SK-N-SH (cell line): ENCODE data around the gene NCS1. TPM values are rescaled to one million over a fixed set of nuclear protein-coding genes. Genes with fewer than 3 reads are reported as not detected.
A peak's percentile ranks its signal among the peaks of the same experiment; 100 is the strongest.

Source experiments
- CTCF ChIA-PET: fragments of 300-600, 350-600 bp; formaldehyde crosslinking; extraction: SDS; loops from one replicate; lab custom pipeline; 2021; lab: Yijun Ruan, JAX
- POLR2A ChIA-PET: fragments of 350-600 bp; sonication (Branson Sonifier 250); formaldehyde crosslinking; extraction: SDS; loops from one replicate; lab custom pipeline; 2020; ENCODE audit warnings: antibody characterized with exemption, inconsistent platforms; lab: Yijun Ruan, JAX
- DNase-seq: peaks from one replicate; pipeline ENCODE4 v3.0.0; 2012
- H2AFZ ChIP-seq: fragments of 200-600 bp; sonication (generic); 2 replicates; pipeline ENCODE4 v1.8.1; 2016; ENCODE audit warnings: antibody characterized with exemption, mild to moderate bottlenecking, low read depth
- H3F3A ChIP-seq: fragments of 200-600 bp; sonication (generic); replicated peaks from 2 replicates; pipeline ENCODE3; 2016; ENCODE audit warnings: antibody characterized with exemption, mild to moderate bottlenecking; ENCODE audit not compliant: insufficient read depth
- H3K27ac ChIP-seq, 2 experiments: fragments of 200-500 bp in 1 of 2; fragments of 200-600 bp in 1 of 2; sonication (Bioruptor generic) in 1 of 2; sonication (generic), shearing (Covaris generic) in 1 of 2; 2 replicates each; pipeline versions ENCODE4 v1.5.1 to v1.6.1; 2014 to 2016; ENCODE audit warnings: low read depth in 2 of 2, inconsistent platforms in 1 of 2, low read length in 1 of 2, mild to moderate bottlenecking in 1 of 2, mixed read lengths in 1 of 2
- H3K27me3 ChIP-seq: fragments of 200-600 bp; sonication (generic), shearing (Covaris generic); 2 replicates; pipeline ENCODE4 v1.6.1; 2016; ENCODE audit warnings: mixed run types; ENCODE audit not compliant: insufficient read depth
- H3K36me3 ChIP-seq, 2 experiments: fragments of 200-500 bp in 1 of 2; fragments of 200-600 bp in 1 of 2; sonication (Bioruptor generic) in 1 of 2; sonication (generic) in 1 of 2; replicated peaks in 1 of 2; 2 replicates each; pipeline versions ENCODE3 to v1.5.1; 2014 to 2016; ENCODE audit warnings: low read length in 1 of 2, mild to moderate bottlenecking in 1 of 2; ENCODE audit not compliant: insufficient read depth in 2 of 2, control insufficient read depth in 1 of 2
- H3K4me1 ChIP-seq, 2 experiments: fragments of 200-500 bp in 1 of 2; fragments of 200-600 bp in 1 of 2; sonication (Bioruptor generic) in 1 of 2; sonication (generic), shearing (Covaris generic) in 1 of 2; 2 replicates each; pipeline versions ENCODE4 v1.5.1 to v1.6.1; 2014 to 2016; ENCODE audit warnings: low read depth in 1 of 2, low read length in 1 of 2, mixed run types in 1 of 2; ENCODE audit not compliant: insufficient read depth in 2 of 2, control insufficient read depth in 1 of 2
- H3K4me2 ChIP-seq: fragments of 200-600 bp; sonication (generic), shearing (Covaris generic); 2 replicates; pipeline ENCODE4 v1.6.1; 2017; ENCODE audit warnings: mixed run types
- H3K4me3 ChIP-seq, 2 experiments: fragments of 200-500 bp in 1 of 2; fragments of 200-600 bp in 1 of 2; sonication (Bioruptor generic) in 1 of 2; sonication (generic), shearing (Covaris generic) in 1 of 2; 2 replicates each; pipeline versions ENCODE4 v1.5.1 to v1.8.1; 2014 to 2016; ENCODE audit warnings: low read depth in 2 of 2, inconsistent platforms in 1 of 2, low read length in 1 of 2, mild to moderate bottlenecking in 1 of 2, mixed read lengths in 1 of 2, moderate library complexity in 1 of 2
- H3K79me2 ChIP-seq: fragments of 200-600 bp; sonication (generic); 2 replicates; pipeline ENCODE4 v1.8.1; 2017; ENCODE audit warnings: mild to moderate bottlenecking; ENCODE audit not compliant: insufficient read depth
- H3K9ac ChIP-seq: fragments of 200-600 bp; sonication (generic); 2 replicates; pipeline ENCODE4 v1.6.1; 2017; ENCODE audit warnings: mixed run types
- H3K9me2 ChIP-seq: fragments of 200-600 bp; sonication (generic); 2 replicates; pipeline ENCODE4 v1.6.1; 2017; ENCODE audit warnings: mixed run types
- H3K9me3 ChIP-seq: fragments of 200-600 bp; sonication (generic); 2 replicates; pipeline ENCODE4 v1.6.1; 2017; ENCODE audit warnings: mixed run types, mild to moderate bottlenecking, moderate library complexity
- H4K20me1 ChIP-seq: fragments of 200-600 bp; sonication (generic); 2 replicates; pipeline ENCODE4 v1.6.1; 2017; ENCODE audit warnings: mild to moderate bottlenecking, mixed run types; ENCODE audit not compliant: insufficient read depth
- EZH2phosphoT487 ChIP-seq: fragments of 200-600 bp; sonication (generic); IDR thresholded peaks from 2 replicates; pipeline ENCODE4 v1.6.1; 2017; ENCODE audit warnings: low read depth, mixed run types, mild to moderate bottlenecking, antibody characterized with exemption, moderate library complexity, borderline replicate concordance
- FOXM1 ChIP-seq: IDR thresholded peaks from 2 replicates; pipeline ENCODE4 v1.4.0; 2012; ENCODE audit warnings: low read depth, mild to moderate bottlenecking
- GATA2 ChIP-seq: sonication (generic); formaldehyde crosslinking; IDR thresholded peaks from 2 replicates; pipeline ENCODE4 v1.5.0; 2020; ENCODE audit warnings: mild to moderate bottlenecking, missing genetic modification reagents
- JUND ChIP-seq: IDR thresholded peaks from 2 replicates; pipeline ENCODE4 v1.4.0; 2012
- NFIC ChIP-seq: IDR thresholded peaks from 2 replicates; pipeline ENCODE4 v1.4.0; 2012; ENCODE audit warnings: borderline replicate concordance
- POLR2AphosphoS5 ChIP-seq: IDR thresholded peaks from 2 replicates; pipeline ENCODE4 v1.6.1; 2012; ENCODE audit warnings: low read depth, low read length
- SIN3A ChIP-seq: IDR thresholded peaks from 2 replicates; pipeline ENCODE4 v1.6.1; 2012; ENCODE audit warnings: low read depth, mild to moderate bottlenecking, low read length, moderate library complexity, borderline replicate concordance
- TAF1 ChIP-seq: IDR thresholded peaks from 2 replicates; pipeline ENCODE4 v1.6.1; 2012; ENCODE audit warnings: low read depth, mild to moderate bottlenecking, low read length, moderate library complexity, borderline replicate concordance
- YY1 ChIP-seq: IDR thresholded peaks from 2 replicates; pipeline ENCODE4 v1.4.0; 2012; ENCODE audit warnings: low read depth, mild to moderate bottlenecking
- WGBS: methylation state at CpG from one replicate; pipeline ENCODE4 v1.1.6; 2017; ENCODE audit warnings: low lambda C conversion rate; 5-methylcytosine and 5-hydroxymethylcytosine counted together
- polyA plus RNA-seq, 3 experiments: library from polyadenylated mRNA; depleted of rRNA; stranded (reverse); fragments of >200 nt; gene quantifications; 2 replicates each; pipeline ENCODE4 v1.2.3, GENCODE V29; 2012
- TF ChIP-seq, protein P1 (sequence below): IDR thresholded peaks from 2 replicates; pipeline ENCODE4 v1.4.0; 2012; ENCODE audit warnings: low read depth, borderline replicate concordance
- TF ChIP-seq, protein P2 (sequence below): IDR thresholded peaks from 2 replicates; pipeline ENCODE4 v1.6.1; 2012; ENCODE audit warnings: mild to moderate bottlenecking, low read depth, low read length, moderate library complexity
- TF ChIP-seq, protein P3 (sequence below): IDR thresholded peaks from 2 replicates; pipeline ENCODE4; 2012
- TF ChIP-seq, protein P4 (sequence below): fragments of 150-350 bp; IDR thresholded peaks from 2 replicates; pipeline ENCODE4 v1.6.1; 2016; ENCODE audit warnings: mild to moderate bottlenecking, low read depth, low read length

The NCS1 gene
- polyA plus RNA-seq, 1 of the 3 experiments (the other 2 are of a cell fraction) = 40.6 TPM

DNA sequence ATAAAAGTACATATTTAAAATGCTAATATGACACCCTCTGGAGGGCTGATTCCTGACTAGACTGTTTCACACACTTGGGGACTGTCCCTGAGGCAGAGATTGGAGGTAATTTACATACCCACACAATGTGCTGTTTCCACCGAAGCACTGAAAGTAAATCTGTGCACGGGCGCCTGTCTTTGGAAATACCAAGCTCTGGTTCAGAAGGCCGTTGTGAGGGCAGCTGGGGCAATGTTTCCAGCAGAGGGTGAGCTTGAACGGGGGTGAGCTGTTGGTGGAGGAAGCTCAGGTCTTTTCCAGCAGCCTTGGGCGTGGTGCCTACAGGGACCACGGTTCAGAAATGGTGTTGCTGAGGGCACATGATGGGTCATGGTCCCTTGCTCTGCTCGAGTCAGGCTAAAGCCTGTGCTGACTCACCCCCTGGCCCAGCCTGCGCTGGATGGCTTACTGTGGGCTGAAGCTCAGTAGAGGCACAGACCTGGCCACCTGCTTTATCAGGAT lies 67.6 kb downstream of the NCS1 start:
- no peak for TF ChIP-seq TAF1
- no peak for TF ChIP-seq NFIC
- TF ChIP-seq JUND = no peak
- no peak for TF ChIP-seq FOXM1
- TF ChIP-seq, protein P1, sequence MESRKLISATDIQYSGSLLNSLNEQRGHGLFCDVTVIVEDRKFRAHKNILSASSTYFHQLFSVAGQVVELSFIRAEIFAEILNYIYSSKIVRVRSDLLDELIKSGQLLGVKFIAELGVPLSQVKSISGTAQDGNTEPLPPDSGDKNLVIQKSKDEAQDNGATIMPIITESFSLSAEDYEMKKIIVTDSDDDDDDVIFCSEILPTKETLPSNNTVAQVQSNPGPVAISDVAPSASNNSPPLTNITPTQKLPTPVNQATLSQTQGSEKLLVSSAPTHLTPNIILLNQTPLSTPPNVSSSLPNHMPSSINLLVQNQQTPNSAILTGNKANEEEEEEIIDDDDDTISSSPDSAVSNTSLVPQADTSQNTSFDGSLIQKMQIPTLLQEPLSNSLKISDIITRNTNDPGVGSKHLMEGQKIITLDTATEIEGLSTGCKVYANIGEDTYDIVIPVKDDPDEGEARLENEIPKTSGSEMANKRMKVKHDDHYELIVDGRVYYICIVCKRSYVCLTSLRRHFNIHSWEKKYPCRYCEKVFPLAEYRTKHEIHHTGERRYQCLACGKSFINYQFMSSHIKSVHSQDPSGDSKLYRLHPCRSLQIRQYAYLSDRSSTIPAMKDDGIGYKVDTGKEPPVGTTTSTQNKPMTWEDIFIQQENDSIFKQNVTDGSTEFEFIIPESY = no peak
- no peak for TF ChIP-seq EZH2phosphoT487
- TF ChIP-seq POLR2AphosphoS5 = no peak
- no peak for TF ChIP-seq YY1
- Histone ChIP-seq H3K36me3 (peaks cover 0 to 2% of the 10 kb centered on the region in 2 experiments), H2AFZ (no peak overlapping the region), H3K4me3 (no peak overlapping the region), H3K4me2 (no peak overlapping the region), H3K27me3 (no peaks in the 10 kb centered on the region), H3K4me1 (peaks cover 0 to 26% of the 10 kb centered on the region in 2 experiments; a peak in 1 of 4 replicates), H3F3A (no peaks in the 10 kb centered on the region), H3K27ac (no peak overlapping the region), H4K20me1 (no peaks in the 10 kb centered on the region), H3K9me3 (no peaks in the 10 kb centered on the region), H3K9ac (no peak overlapping the region), H3K9me2 (no peaks in the 10 kb centered on the region), H3K79me2 (no peaks in the 10 kb centered on the region)
- ChIA-PET POLR2A (interaction anchor here (0.8 to 1.4 kb wide), 2 partner anchors 88 to 97 kb away, joined by 3 to 5 read pairs; no protein-coding TSS in a partner anchor), CTCF (interaction anchor here (0.9 to 8.9 kb wide), 12 partner anchors 12 to 140 kb away, joined by 3 to 73 read pairs (median 3); no protein-coding TSS in a partner anchor)
- 55% methylated on average over 4 of the region's 9 CpGs for WGBS
- DNase-seq = no peak

DNA sequence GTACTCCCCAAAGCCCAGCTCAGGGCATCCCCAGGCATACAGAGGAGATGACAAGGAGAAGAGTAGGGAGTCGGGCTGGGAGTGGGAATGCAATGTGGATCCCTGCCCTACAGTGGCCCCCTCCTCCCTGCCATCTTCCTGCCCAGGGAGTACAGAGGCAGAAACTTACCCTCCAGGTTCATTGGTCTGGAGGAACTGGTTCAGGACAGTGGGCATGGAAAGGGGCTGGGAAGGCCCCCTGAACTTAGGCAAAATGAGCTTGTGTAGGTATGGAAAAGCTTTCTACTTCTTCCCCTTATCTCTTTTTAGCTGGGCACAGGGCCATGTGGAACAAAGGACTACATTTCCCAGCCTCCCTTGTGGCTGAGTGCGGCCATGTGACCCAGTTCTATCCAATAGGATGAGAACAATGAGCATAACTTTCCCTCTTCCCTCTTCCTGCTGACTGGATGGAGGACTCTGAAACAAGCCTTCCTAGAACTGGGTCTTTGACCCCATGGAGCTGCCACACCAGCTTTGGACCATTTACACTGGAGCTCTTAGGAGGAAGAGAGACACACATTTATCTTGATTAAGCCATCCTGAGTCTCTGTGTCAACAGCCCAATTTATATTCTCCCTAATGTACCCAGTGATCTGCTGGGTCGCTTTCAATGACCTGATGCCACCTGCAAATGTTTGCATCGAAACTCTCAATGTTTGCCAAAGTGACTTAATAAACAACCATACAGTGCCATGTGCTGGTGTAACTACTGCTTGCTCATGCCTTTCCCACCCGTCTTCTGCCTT lies 68.4 kb downstream of the NCS1 start:
- Histone ChIP-seq H2AFZ (peak overlapping the region; percentile 89), H3F3A (no peaks in the 10 kb centered on the region), H4K20me1 (no peaks in the 10 kb centered on the region), H3K4me1 (peaks cover 0 to 26% of the 10 kb centered on the region in 2 experiments; a peak in 1 of 4 replicates), H3K4me3 (no peak overlapping the region), H3K9me3 (no peaks in the 10 kb centered on the region), H3K4me2 (no peak overlapping the region), H3K9ac (no peak overlapping the region), H3K79me2 (no peaks in the 10 kb centered on the region), H3K27ac (peak overlapping the region in 1 of 2 experiments; percentile 54; a peak in 2 of 4 replicates), H3K36me3 (no peaks in the 10 kb centered on the region), H3K27me3 (no peaks in the 10 kb centered on the region), H3K9me2 (no peaks in the 10 kb centered on the region)
- DNase-seq = peak; percentile 84
- CTCF ChIA-PET = interaction anchor here (0.8 to 8.9 kb wide), 12 partner anchors 17 to 141 kb away, joined by 3 to 73 read pairs (median 3); no protein-coding TSS in a partner anchor
- POLR2A ChIA-PET = interaction anchor here (0.8 to 1.4 kb wide), 2 partner anchors 87 to 96 kb away, joined by 3 to 5 read pairs; no protein-coding TSS in a partner anchor
- WGBS = 64% methylated on average over 5 of the region's 5 CpGs
- TF ChIP-seq GATA2 (CRISPR knock-in tag) (no peak; the same call in 1 of the 2 replicates), EZH2phosphoT487 (no peak), SIN3A (no peak), JUND (no peak), POLR2AphosphoS5 (no peak)
- TF ChIP-seq, protein P2, sequence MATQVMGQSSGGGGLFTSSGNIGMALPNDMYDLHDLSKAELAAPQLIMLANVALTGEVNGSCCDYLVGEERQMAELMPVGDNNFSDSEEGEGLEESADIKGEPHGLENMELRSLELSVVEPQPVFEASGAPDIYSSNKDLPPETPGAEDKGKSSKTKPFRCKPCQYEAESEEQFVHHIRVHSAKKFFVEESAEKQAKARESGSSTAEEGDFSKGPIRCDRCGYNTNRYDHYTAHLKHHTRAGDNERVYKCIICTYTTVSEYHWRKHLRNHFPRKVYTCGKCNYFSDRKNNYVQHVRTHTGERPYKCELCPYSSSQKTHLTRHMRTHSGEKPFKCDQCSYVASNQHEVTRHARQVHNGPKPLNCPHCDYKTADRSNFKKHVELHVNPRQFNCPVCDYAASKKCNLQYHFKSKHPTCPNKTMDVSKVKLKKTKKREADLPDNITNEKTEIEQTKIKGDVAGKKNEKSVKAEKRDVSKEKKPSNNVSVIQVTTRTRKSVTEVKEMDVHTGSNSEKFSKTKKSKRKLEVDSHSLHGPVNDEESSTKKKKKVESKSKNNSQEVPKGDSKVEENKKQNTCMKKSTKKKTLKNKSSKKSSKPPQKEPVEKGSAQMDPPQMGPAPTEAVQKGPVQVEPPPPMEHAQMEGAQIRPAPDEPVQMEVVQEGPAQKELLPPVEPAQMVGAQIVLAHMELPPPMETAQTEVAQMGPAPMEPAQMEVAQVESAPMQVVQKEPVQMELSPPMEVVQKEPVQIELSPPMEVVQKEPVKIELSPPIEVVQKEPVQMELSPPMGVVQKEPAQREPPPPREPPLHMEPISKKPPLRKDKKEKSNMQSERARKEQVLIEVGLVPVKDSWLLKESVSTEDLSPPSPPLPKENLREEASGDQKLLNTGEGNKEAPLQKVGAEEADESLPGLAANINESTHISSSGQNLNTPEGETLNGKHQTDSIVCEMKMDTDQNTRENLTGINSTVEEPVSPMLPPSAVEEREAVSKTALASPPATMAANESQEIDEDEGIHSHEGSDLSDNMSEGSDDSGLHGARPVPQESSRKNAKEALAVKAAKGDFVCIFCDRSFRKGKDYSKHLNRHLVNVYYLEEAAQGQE = no peak
- TF ChIP-seq, protein P1 = no peak
- TF ChIP-seq, protein P3, sequence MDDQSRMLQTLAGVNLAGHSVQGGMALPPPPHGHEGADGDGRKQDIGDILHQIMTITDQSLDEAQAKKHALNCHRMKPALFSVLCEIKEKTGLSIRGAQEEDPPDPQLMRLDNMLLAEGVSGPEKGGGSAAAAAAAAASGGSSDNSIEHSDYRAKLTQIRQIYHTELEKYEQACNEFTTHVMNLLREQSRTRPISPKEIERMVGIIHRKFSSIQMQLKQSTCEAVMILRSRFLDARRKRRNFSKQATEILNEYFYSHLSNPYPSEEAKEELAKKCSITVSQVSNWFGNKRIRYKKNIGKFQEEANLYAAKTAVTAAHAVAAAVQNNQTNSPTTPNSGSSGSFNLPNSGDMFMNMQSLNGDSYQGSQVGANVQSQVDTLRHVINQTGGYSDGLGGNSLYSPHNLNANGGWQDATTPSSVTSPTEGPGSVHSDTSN = no peak
- TF ChIP-seq, protein P4, sequence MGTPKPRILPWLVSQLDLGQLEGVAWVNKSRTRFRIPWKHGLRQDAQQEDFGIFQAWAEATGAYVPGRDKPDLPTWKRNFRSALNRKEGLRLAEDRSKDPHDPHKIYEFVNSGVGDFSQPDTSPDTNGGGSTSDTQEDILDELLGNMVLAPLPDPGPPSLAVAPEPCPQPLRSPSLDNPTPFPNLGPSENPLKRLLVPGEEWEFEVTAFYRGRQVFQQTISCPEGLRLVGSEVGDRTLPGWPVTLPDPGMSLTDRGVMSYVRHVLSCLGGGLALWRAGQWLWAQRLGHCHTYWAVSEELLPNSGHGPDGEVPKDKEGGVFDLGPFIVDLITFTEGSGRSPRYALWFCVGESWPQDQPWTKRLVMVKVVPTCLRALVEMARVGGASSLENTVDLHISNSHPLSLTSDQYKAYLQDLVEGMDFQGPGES = no peak
